WTC11 (cell line): ENCODE measurements around the gene TET3. TPM values are rescaled to one million over a fixed set of nuclear protein-coding genes. Genes with fewer than 3 reads are reported as not detected.

Experiments used
- ATF3 ChIP-seq: sonication (generic); formaldehyde crosslinking; conservative IDR thresholded peaks from 2 replicates; pipeline ENCODE4 v1.8.1; 2022; ENCODE audit warnings: mild to moderate bottlenecking, missing genetic modification reagents
- CREB1 ChIP-seq: sonication (generic); formaldehyde crosslinking; IDR thresholded peaks from 2 replicates; pipeline ENCODE4 v1.8.0; 2023; ENCODE audit warnings: mild to moderate bottlenecking, missing genetic modification reagents
- CREM ChIP-seq: sonication (generic); formaldehyde crosslinking; IDR thresholded peaks from 2 replicates; pipeline ENCODE4 v1.8.1; 2022; ENCODE audit warnings: mild to moderate bottlenecking, missing genetic modification reagents, moderate library complexity
- E2F1 ChIP-seq: sonication (generic); formaldehyde crosslinking; IDR thresholded peaks from 2 replicates; pipeline ENCODE4 v1.8.0; 2022; ENCODE audit warnings: mild to moderate bottlenecking, missing genetic modification reagents
- E2F4 ChIP-seq: sonication (generic); formaldehyde crosslinking; IDR thresholded peaks from 2 replicates; pipeline ENCODE4 v1.8.1; 2022; ENCODE audit warnings: low read depth, mild to moderate bottlenecking, moderate library complexity, missing genetic modification reagents, borderline replicate concordance
- E2F5 ChIP-seq: sonication (generic); formaldehyde crosslinking; IDR thresholded peaks from 2 replicates; pipeline ENCODE4 v1.8.1; 2022; ENCODE audit warnings: mild to moderate bottlenecking, moderate library complexity, missing genetic modification reagents
- ELF4 ChIP-seq: sonication (generic); formaldehyde crosslinking; IDR thresholded peaks from 2 replicates; pipeline ENCODE4 v1.8.1; 2022; ENCODE audit warnings: low read depth, mild to moderate bottlenecking, moderate library complexity, missing genetic modification reagents
- ERG ChIP-seq: fragments of 250-450 bp; sonication (Bioruptor Pico); IDR thresholded peaks from 2 replicates; pipeline ENCODE4 v1.8.0; 2021; ENCODE audit warnings: mild to moderate bottlenecking
- ESRRA ChIP-seq: sonication (generic); formaldehyde crosslinking; IDR thresholded peaks from 2 replicates; pipeline ENCODE4 v1.8.1; 2022; ENCODE audit warnings: mild to moderate bottlenecking, missing genetic modification reagents, borderline replicate concordance
- FOXJ3 ChIP-seq: sonication (generic); formaldehyde crosslinking; IDR thresholded peaks from 2 replicates; pipeline ENCODE4 v1.9.0; 2021; ENCODE audit warnings: missing genetic modification reagents, mild to moderate bottlenecking, borderline replicate concordance
- HMGA2 ChIP-seq: fragments of 250-450 bp; sonication (Bioruptor Pico); IDR thresholded peaks from 2 replicates; pipeline ENCODE4 v1.4.0; 2021; ENCODE audit warnings: mild to moderate bottlenecking, moderate library complexity
- IRF2 ChIP-seq: sonication (generic); formaldehyde crosslinking; IDR thresholded peaks from 2 replicates; pipeline ENCODE4 v1.8.0; 2022; ENCODE audit warnings: low read depth, missing genetic modification reagents, borderline replicate concordance
- JAZF1 ChIP-seq: fragments of 250-450 bp; sonication (Bioruptor Pico); IDR thresholded peaks from 2 replicates; pipeline ENCODE4 v1.9.0; 2021; ENCODE audit warnings: moderate library complexity, mild to moderate bottlenecking, inconsistent platforms
- NFATC4 ChIP-seq: fragments of 250-450 bp; sonication (Bioruptor Pico); IDR thresholded peaks from 2 replicates; pipeline ENCODE4 v1.9.0; 2021; ENCODE audit warnings: mild to moderate bottlenecking
- NFE2L1 ChIP-seq: sonication (generic); formaldehyde crosslinking; IDR thresholded peaks from 2 replicates; pipeline ENCODE4 v1.8.1; 2023; ENCODE audit warnings: missing genetic modification reagents
- NR3C1 ChIP-seq: sonication (generic); formaldehyde crosslinking; conservative IDR thresholded peaks from 2 replicates; pipeline ENCODE4 v1.8.1; 2023; ENCODE audit warnings: low read depth, mild to moderate bottlenecking, missing genetic modification reagents
- PREB ChIP-seq: sonication (generic); formaldehyde crosslinking; IDR thresholded peaks from 2 replicates; pipeline ENCODE4 v1.8.1; 2022; ENCODE audit warnings: mild to moderate bottlenecking, missing genetic modification reagents, moderate library complexity, borderline replicate concordance
- SMAD4 ChIP-seq: sonication (generic); formaldehyde crosslinking; IDR thresholded peaks from 2 replicates; pipeline ENCODE4 v1.8.0; 2022; ENCODE audit warnings: mild to moderate bottlenecking, missing genetic modification reagents
- SOX15 ChIP-seq: fragments of 250-450 bp; sonication (Bioruptor Pico); IDR thresholded peaks from 2 replicates; pipeline ENCODE4 v1.9.0; 2021; ENCODE audit warnings: mild to moderate bottlenecking
- SP1 ChIP-seq: sonication (generic); formaldehyde crosslinking; conservative IDR thresholded peaks from 2 replicates; pipeline ENCODE4 v1.8.1; 2022; ENCODE audit warnings: missing genetic modification reagents
- TEAD4 ChIP-seq: sonication (generic); formaldehyde crosslinking; IDR thresholded peaks from 2 replicates; pipeline ENCODE4 v1.8.0; 2022; ENCODE audit warnings: mild to moderate bottlenecking, missing genetic modification reagents
- TP53 ChIP-seq: sonication (generic); formaldehyde crosslinking; IDR thresholded peaks from 2 replicates; pipeline ENCODE4 v1.8.1; 2023; ENCODE audit warnings: mild to moderate bottlenecking, missing genetic modification reagents
- ZNF219 ChIP-seq: sonication (generic); formaldehyde crosslinking; IDR thresholded peaks from 2 replicates; pipeline ENCODE4 v1.8.0; 2023; ENCODE audit warnings: missing genetic modification reagents, mild to moderate bottlenecking, borderline replicate concordance
- ZNF232 ChIP-seq: sonication (generic); formaldehyde crosslinking; IDR thresholded peaks from 2 replicates; pipeline ENCODE4 v1.8.0; 2022; ENCODE audit warnings: mild to moderate bottlenecking, missing genetic modification reagents
- ZNF281 ChIP-seq: sonication (generic); formaldehyde crosslinking; IDR thresholded peaks from 2 replicates; pipeline ENCODE4 v1.8.0; 2023; ENCODE audit warnings: mild to moderate bottlenecking, missing genetic modification reagents
- ZNF317 ChIP-seq: sonication (generic); formaldehyde crosslinking; IDR thresholded peaks from 2 replicates; pipeline ENCODE4 v1.8.1; 2023; ENCODE audit warnings: low read depth, mild to moderate bottlenecking, moderate library complexity, missing genetic modification reagents, borderline replicate concordance
- ZSCAN18 ChIP-seq: fragments of 250-450 bp; sonication (Bioruptor Pico); IDR thresholded peaks from 2 replicates; pipeline ENCODE4 v2.1.2; 2022; ENCODE audit warnings: mild to moderate bottlenecking, moderate library complexity
- total RNA-seq: library from RNA; stranded (reverse); gene quantifications from 3 replicates; pipeline ENCODE4 v1.2.3, GENCODE V29; 2021

TET3 gene
- total RNA-seq, 1 experiment from 2014 or later = 19.3 TPM

GRCh38 chr2:73984203-73984921, at the start of gene TET3 (continued):
- TF ChIP-seq ZNF219 (CRISPR knock-in tag) (no peak), E2F4 (no peak), SOX15 (no peak), ATF3 (CRISPR knock-in tag) (no peak), FOXJ3 (CRISPR knock-in tag) (no peak), JAZF1 (no peak), NFATC4 (no peak), IRF2 (no peak), ESRRA (CRISPR knock-in tag) (peak; percentile 29; the same call in 1 of the 2 replicates), SP1 (CRISPR knock-in tag) (no peak; the same call in 1 of the 2 replicates), PREB (CRISPR knock-in tag) (no peak), TEAD4 (CRISPR knock-in tag) (0 out of 2 replicates have a peak, but pooled peaks have one; percentile 27), TP53 (no peak), SMAD4 (CRISPR knock-in tag) (no peak), ZNF317 (CRISPR knock-in tag) (no peak; the same call in 1 of the 2 replicates), NR3C1 (CRISPR knock-in tag) (no peak; the same call in 1 of the 2 replicates), CREB1 (CRISPR knock-in tag) (no peak), HMGA2 (CRISPR knock-in tag) (no peak), ERG (CRISPR knock-in tag) (no peak), CREM (CRISPR knock-in tag) (no peak), ZNF232 (CRISPR knock-in tag) (no peak), E2F1 (CRISPR knock-in tag) (no peak), ELF4 (CRISPR knock-in tag) (no peak), E2F5 (0 out of 2 replicates have a peak, but pooled peaks have one; percentile 58), ZSCAN18 (CRISPR knock-in tag) (no peak), ZNF281 (CRISPR knock-in tag) (no peak), NFE2L1 (CRISPR knock-in tag) (no peak)
